CD1c-positive myeloid dendritic cell (primary cell): Measurements from ENCODE around the gene KRTAP5-7.
"Not testable (repeated sequence)": the region's sequence is repeated elsewhere in the genome, so short reads cannot be mapped to it uniquely, and the experiment has no call there.

Experiments
- DNase-seq: peaks from one replicate; pipeline ENCODE4 v3.0.0-alpha.2; 2016; ENCODE audit errors: extremely low spot score

KRTAP5-7 gene, protein sequence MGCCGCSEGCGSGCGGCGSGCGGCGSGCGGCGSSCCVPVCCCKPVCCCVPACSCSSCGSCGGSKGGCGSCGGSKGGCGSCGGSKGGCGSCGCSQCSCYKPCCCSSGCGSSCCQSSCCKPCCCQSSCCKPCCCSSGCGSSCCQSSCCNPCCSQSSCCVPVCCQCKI

DNA sequence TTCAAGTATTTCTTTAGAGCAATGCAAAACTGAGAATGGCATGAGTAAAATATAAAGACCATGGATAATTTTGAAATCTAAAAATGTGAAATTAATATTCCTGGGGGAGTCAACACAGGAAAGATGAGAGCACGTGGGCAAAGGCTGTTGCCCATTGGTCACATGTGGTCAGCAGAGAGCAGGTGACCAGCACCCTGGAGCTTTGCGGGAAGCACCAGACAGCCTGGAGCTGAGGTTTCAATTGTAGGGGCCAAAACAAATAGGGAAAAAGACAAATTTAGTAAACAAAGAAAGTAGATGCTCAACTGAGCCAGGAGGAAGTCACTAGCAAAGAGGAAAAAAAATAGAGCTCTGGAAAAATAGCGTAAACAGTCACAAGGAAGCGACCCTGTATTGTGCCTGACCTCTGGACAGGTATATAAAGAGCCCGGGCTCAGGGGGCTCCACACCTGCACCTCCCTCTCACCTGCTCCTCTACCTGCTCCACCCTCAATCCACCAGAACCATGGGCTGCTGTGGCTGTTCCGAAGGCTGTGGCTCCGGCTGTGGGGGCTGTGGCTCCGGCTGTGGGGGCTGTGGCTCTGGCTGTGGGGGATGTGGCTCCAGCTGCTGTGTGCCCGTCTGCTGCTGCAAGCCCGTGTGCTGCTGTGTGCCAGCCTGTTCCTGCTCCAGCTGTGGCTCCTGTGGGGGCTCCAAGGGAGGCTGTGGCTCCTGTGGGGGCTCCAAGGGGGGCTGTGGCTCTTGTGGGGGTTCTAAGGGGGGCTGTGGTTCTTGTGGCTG, at the start of gene KRTAP5-7:
TSS of gene KRTAP5-7 (plus strand) at position 472 of the 780 bp plus-strand sequence. CDS start at position 506, 34 bp downstream.
- not testable (repeated sequence) for DNase-seq

GRCh38 chr11:71477641-71478527, 49.2 kb upstream of the KRTAP5-7 start:
- no peak for DNase-seq

DNA sequence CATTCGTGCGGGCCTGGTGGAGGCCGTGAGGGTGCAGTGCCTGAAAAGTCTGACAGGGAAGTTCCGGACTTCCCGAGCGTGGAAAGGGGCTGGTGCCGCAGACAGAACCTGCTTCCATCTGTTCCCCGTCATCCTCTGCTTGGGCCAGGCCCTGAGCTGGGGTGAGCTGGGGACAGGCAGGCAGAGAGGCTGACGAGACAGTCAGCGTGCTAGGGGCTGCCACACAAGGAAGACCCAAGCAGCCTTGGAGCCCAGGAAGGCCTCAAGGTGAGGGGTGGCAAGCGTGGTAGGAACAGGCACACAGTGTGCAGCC, 48.6 kb upstream of the KRTAP5-7 start:
- no peak for DNase-seq

GRCh38 chr11:71481101-71481960, 45.7 kb upstream of the KRTAP5-7 start:
- DNase-seq = no peak

DNA sequence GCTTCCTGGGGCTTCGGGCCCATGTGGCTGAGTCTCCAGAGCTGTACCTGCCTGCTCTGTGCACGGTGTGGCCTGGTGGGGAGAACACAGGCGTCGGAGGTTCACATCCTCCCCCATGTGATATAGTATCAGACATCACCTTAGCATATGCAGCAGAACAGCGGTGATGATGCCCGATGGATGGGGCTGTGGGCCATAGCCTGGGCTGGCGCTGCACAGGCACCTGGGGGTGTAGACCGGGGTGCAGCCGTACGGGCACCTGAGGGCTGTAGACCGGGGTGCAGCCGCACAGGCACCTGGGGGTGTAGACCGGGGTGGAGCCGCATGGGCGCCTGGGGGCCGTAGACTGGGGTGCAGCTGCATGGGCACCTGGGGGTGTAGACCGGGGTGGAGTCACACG, 44.9 kb upstream of the KRTAP5-7 start:
- no peak for DNase-seq

DNA sequence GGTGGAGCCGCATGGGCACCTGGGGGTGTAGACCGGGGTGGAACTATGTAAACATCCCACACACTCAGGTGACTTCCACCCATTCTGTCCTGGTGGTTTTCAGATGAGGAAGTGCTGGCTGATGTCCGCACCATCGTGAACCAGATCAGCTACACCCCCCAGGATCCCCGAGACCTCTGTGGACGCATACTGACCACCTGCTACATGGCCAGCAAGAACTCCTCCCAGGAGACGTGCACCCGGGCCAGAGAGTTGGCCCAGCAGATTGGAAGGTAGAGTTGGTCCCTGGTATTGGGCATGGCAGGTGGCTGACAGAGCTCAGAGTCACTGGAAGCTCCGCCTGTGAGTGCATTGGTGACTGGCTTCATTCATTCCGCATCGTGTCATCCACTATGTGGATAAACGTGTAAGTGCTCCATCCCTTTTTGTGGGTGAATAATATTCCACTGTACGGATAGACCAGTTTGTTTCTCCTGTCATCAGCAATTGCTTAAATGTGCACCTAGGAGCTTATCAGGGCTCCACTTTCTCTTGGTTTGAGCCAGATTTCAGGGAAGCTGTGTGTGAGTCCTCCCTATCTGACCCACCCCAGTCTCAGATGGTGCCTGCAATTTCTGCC, 44.2 kb upstream of the KRTAP5-7 start:
- DNase-seq = no peak

- no peak for DNase-seq
Measured at GRCh38 chr11:71483692-71484091, 43.4 kb upstream of the KRTAP5-7 start.

DNA sequence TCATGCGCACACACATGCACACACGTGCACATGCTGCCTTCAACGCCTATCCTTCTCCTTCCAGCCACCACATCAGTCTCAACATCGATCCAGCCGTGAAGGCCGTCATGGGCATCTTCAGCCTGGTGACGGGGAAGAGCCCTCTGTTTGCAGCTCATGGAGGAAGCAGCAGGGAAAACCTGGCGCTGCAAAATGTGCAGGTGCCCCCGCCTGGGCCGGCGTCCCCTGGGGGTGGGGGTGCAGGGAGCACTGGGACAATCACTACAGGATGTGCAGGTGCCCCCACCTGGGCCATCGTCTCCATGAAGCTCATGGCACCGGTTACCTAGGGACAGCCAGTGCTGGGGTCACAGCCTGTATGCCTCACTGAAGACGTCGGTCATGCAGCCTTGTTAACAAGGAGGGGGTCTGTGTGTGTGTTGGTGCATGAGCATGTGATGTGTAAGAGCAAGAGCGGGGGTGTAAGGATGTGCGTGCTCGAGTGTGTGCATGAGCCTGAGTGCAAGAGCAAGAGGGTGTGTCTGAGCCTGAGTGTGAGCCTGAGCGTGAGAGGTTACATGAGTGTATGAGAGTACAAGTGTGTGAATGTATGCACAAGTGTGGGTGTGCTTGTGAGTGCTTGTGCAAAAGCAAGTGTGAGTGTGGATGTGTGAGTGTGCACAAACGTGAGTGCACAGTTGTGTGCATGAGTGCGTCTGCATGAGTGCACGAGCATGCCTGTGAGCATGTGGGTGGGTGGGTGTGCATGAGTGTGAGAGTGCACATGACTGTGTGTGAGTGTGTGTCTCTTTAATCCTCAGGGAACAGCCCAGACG, 42.6 kb upstream of the KRTAP5-7 start:
- DNase-seq = no peak

- DNase-seq = no peak
Measured at GRCh38 chr11:71485063-71485399, 42.0 kb upstream of the KRTAP5-7 start.

- no peak for DNase-seq
Measured at GRCh38 chr11:71485466-71485865, 41.6 kb upstream of the KRTAP5-7 start.

DNA sequence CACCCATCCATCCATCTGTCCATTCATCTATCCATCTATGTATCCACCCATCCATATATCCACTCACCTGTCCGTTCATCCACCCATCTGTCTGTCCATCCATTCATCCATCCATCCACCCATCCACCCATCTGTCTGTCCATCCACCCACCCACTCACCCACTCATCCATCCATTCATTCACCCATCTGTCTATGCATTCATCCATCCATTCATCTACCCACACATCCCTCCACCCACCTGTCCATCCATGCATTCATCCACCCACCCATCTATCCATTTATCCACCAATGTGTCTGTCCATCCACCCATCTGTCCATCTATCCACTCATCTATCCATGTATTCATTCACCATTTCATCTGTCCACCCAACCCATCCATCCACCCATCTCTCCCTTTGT, 40.7 kb upstream of the KRTAP5-7 start:
- DNase-seq = no peak

DNA sequence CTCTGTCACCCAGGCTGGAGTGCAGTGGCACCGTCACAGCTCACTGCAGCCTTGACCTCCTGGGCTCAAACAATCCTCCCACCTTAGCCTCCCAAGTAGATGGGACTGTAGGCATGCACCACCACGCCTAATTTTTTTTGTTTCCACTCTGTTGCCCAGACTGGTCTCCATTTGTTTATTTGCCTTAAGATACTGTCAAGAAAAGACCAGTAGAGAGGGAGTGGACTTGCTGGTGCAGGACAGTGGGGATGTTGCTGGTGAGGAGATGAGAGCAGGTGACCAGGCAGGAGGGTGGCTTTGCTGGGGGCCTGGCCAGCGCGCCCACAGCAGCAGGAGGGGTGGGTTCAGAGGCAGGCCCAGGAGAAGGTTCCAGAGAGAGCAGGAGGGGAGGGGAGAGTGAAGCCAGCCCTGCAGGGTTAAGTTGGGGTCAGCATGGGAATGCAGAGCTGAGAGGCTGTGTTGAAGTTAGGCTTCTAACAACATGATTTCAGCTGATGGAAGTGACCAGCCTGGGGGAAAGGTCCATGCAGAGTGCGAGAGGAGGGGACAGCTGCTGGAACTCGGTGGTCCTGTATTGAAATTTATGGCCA, 38.3 kb upstream of the KRTAP5-7 start:
- DNase-seq = no peak

- no peak for DNase-seq
Measured at GRCh38 chr11:71489311-71490043, 37.6 kb upstream of the KRTAP5-7 start.

DNA sequence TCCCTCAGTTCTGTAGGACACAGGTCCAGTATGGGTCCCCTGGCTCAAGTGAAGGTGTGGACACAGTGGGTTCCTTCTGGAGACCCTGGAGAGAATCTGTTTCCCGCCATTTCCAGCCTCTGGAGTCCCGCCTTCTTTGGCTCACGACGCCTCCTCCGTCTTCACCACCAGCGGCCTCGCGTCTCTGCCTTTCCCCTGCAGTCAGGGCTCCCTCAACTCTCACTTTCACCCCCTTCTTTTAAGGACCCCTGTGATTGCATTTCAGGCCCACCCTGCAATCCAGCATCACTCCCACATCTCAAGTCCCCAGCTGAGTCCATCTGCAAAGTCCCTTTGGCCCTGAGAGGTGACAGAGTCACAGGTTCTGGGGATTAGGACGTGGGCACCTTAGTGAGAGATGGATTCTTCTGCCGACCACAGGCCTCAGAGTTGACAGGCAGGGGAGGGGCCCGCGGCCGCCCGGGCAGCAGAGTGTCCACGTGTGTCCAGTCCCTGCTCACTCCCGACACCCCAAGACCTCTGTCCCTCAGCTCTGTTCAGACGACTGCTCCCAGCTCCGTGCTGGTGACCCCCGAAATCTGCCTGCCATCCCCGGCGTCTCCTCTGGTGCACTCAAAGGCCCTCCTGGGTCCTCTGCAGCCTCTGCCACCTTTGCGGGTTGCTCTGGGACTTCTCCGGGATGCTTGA, 36.9 kb upstream of the KRTAP5-7 start:
- no peak for DNase-seq

DNA sequence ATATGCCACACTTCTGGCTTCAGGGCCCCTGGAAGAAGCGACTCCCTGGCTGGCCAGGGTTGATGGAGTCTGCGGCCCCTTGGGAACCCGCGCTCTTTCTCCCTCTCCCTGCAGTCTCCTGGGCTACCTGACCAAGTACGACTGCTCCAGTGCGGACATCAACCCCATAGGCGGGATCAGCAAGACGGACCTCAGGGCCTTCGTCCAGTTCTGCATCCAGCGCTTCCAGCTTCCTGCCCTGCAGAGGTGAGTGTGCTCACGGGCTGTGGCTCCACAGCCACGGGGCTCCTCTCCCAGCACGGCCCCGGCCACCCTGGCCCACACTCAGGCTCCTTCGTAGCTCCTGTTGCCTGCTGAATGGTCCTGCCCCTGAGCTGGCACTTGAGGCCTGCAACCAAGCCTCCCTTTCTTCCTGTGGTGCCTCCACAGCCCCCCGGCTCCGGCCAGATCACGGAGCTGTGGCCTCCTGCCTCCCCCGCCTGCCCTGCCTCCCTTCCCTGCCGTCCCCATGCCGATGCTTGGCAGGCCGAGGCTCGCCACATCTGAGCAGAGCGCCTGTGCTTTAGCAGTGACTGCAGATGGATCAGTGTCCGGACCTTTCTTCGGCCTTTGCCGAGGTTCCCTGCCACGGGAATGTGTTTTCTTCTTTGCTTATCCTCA, 36.2 kb upstream of the KRTAP5-7 start:
- DNase-seq = no peak

GRCh38 chr11:71491531-71491930, 35.5 kb upstream of the KRTAP5-7 start:
- no peak for DNase-seq

DNA sequence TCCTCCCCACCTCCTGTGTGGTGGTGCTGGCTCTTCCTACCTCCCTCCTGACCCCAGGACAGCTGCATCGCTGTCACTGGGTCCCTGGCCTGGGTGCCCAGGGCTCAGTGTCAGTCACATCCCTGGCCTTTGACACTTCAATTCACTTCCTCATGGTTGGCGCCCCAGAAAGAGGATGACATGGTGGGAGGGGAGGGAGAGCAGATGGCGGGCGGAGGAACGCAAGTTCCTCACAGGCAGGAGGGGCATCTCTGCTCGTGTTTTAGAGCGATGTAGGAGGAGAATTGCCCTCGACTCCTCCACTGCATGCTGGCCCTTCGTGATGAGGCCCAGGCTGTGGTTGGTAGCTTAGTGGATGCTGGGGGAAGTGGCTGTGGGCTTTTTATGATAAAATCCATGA, 35.1 kb upstream of the KRTAP5-7 start:
- DNase-seq = no peak
